Urinary bladder (tissue), 4 donors: ENCODE data around the gene ADH4. TPM values are rescaled to one million over a fixed set of nuclear protein-coding genes. Genes with fewer than 3 reads are reported as not detected.
A peak's percentile ranks its signal among the peaks of the same experiment; 100 is the strongest.
"Not testable (repeated sequence)": the region's sequence is repeated elsewhere in the genome, so short reads cannot be mapped to it uniquely, and the experiment has no call there.

Experiments used
- DNase-seq: peaks from one replicate; pipeline ENCODE4 v3.0.0-alpha.2; 2015; ENCODE audit errors: extremely low spot score
- H3K27ac ChIP-seq: one replicate; pipeline ENCODE4 v1.5.1; 2013; ENCODE audit warnings: low read depth, mild to moderate bottlenecking, moderate library complexity
- H3K36me3 ChIP-seq: one replicate; pipeline ENCODE4 v1.6.1; 2013; ENCODE audit warnings: mild to moderate bottlenecking, moderate library complexity; ENCODE audit not compliant: insufficient read depth
- H3K4me1 ChIP-seq: one replicate; pipeline ENCODE4 v1.6.1; 2013; ENCODE audit warnings: mild to moderate bottlenecking, moderate library complexity; ENCODE audit not compliant: insufficient read depth
- H3K4me3 ChIP-seq: one replicate; pipeline ENCODE4 v1.5.1; 2013; ENCODE audit warnings: low read depth, low read length
- WGBS: extraction: QIAGEN DNeasy Blood & Tissue Kit; methylation state at CpG from one replicate; pipeline ENCODE4 v1.1.7; 2013; 5-methylcytosine and 5-hydroxymethylcytosine counted together
- polyA plus RNA-seq: library from polyadenylated mRNA; stranded (reverse); fragments of 200-250 nt; gene quantifications from one replicate; pipeline ENCODE4 v1.2.3, GENCODE V29; 2013
- total RNA-seq: library from RNA; depleted of rRNA; stranded (reverse); fragments of >200 nt; gene quantifications from one replicate; pipeline ENCODE4 v1.2.3, GENCODE V29; 2014
- donor health status: healthy with polysubstance abuse.
- donor health status: healthy.

The ADH4 gene
- total and polyA plus RNA-seq, 2 donors, result 0.22 TPM; not detected in 1

DNA sequence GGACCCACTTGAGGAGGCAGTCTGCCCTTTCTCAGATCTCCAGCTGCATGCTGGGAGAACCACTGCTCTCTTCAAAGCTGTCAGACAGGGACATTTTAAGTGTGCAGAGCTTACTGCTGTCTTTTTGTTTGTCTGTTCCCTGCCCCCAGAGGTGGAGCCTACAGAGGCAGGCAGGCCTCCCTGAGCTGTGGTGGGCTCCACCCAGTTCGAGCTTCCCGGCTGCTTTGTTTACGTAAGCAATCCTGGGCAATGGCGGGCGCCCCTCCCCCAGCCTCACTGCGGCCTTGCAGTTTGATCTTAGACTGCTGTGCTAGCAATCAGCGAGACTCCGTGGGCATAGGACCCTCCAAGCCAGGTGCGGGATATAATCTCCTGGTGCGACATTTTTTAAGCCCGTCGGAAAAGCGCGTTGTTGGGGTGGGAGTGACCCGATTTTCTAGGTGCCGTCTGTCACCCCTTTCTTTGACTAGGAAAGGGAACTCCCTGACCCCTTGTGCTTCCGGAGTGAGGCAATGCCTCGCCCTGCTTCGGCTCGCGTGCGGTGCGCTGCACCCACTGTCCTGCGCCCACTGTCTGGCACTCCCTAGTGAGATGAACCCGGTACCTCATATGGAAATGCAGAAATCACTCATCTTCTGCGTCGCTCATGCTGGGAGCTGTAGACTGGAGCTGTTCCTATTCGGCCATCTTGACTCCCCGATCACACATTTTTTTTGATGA, 26.8 kb downstream of the ADH4 start:
- DNase-seq, H3K4me1 ChIP-seq, H3K27ac ChIP-seq, H3K4me3 ChIP-seq, H3K36me3 ChIP-seq: not testable (repeated sequence)
- WGBS, result 93% methylated on average over 29 of the region's 29 CpGs

DNA sequence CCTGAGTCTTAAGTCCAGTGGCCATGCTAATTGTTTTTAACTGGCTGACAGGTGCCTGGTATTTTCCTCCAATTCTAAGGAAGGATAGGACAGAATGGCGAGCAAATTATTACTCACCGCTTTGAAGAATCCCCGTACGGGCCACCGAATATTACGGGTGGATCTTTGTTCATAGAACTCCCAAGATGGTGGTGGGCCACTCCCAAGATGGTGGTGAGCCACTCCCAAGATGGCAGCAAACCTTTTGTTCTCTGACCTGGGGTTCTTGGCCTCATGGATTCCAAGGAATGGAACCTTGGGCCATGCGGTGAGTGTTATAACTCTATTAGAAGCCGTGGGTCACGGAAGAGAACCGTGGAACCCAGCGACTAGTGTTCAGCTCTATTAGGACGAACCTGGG, 34.8 kb downstream of the ADH4 start:
- not testable (repeated sequence) for DNase-seq, H3K27ac ChIP-seq, H3K36me3 ChIP-seq, H3K4me3 ChIP-seq, H3K4me1 ChIP-seq
- WGBS, result 93% methylated on average over 12 of the region's 12 CpGs

DNA sequence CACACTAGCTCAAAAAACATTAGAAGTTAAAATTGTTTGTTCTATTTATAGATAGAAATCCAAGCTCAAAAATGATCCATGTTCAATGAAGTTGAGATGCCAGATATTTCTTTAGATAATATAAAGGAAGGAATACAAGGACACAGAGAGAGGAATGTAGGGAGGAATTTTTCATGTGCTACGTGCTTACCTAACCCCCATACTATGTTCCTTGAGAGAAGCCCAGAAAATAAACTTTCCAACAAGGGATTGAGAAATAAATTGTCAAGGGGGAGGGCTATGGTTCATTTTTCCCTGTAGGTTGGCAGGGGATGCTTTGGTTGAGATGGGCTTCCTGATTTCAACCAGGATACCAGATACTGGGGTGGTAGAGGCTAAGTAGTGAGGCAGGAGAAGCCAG, 39.9 kb downstream of the ADH4 start:
- H3K36me3 ChIP-seq, result no peaks in the 10 kb centered on the region
- no peak for DNase-seq
- no peaks in the 10 kb centered on the region for H3K4me1 ChIP-seq
- H3K27ac ChIP-seq, result no peak overlapping the region
- WGBS, result 84% methylated on average over 1 of the region's 1 CpG
- no peak overlapping the region for H3K4me3 ChIP-seq

DNA sequence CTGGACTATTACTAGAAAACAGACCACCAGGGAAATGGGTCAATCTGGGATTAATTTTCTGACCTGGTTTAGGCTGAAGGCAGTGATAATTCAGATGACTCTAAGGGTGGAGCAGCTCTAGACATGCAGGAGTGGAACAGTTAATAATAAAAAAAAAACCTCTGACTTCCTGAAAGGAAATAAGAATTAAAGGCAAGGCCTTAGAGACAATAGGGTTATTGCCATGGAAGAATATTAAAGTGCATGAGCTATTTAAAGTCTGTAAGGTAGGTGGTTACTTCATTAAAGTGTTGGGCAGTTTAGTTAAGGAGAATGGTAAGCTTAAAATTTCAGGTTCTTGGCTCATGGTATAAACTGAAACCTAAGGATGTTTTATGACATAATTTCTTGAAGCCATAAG, 40.9 kb downstream of the ADH4 start:
- Histone ChIP-seq H3K36me3 (no peaks in the 10 kb centered on the region), H3K4me1 (no peaks in the 10 kb centered on the region), H3K4me3 (no peak overlapping the region), H3K27ac (no peak overlapping the region)
- DNase-seq, result no peak

DNA sequence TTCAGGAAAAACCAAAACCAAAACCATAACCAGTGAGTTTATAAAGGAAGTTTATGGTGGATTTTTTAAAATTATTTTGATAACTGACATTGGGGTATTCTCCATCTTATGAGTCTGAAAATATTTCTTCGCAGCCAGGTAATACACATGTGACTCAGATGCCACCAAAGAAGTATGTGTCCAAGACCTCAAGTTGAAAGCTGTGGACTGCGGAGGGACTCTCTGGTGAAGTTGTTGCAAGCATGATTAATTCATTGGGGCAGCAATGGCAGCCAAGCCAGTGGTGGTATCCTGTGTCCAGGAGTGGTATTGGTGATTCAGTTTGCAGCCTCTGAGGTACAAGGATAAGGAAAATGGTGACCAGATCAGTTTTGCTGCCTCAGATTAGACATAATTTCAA, 41.5 kb downstream of the ADH4 start:
- no peak for DNase-seq
- 98% methylated on average over 2 of the region's 2 CpGs for WGBS
- Histone ChIP-seq H3K4me3 (no peak overlapping the region), H3K4me1 (no peaks in the 10 kb centered on the region), H3K27ac (no peak overlapping the region), H3K36me3 (no peaks in the 10 kb centered on the region)

DNA sequence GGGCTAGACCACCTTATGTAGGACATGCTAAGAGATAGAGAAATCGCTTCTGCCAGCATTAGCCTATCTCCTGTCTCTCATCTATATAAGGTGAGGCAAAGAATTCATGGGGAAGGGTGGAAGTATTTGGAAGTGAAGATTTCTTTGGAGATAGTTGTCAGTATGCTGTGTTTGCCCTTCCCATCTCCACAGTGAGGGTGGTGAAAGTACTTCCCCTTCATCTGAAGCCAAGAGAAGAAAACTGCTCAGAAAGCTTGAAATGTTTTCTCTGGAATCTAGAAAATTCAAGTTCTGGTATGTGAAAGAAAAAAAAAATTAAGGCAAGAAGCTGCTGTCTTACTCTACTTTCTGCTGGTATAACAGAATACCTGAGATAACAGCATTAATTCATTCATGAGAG, 43.2 kb downstream of the ADH4 start:
- Histone ChIP-seq H3K4me3 (no peak overlapping the region), H3K4me1 (no peaks in the 10 kb centered on the region), H3K36me3 (no peaks in the 10 kb centered on the region), H3K27ac (no peak overlapping the region)
- WGBS, result 88% methylated on average over 1 of the region's 1 CpG
- DNase-seq, result no peak

DNA sequence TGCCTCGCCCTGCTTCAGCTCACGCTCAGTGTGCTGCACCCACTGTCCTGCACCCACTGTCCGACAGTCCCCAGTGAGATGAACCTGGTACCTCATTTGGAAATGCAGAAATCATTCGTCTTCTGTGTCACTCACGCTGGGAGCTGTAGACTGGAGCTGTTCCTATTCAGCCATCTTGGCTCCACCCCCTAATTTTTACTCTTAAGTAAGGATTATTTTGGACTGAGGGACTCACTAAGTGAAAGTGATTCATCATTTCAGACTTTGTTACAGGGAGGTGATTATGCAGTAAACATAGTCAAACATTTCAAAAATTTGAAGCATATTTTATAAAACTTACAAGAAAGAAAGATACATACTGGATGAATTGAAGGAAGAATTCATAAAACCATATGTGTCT, 44.3 kb downstream of the ADH4 start:
- not testable (repeated sequence) for H3K27ac ChIP-seq, H3K4me3 ChIP-seq, H3K4me1 ChIP-seq, H3K36me3 ChIP-seq, DNase-seq
- WGBS, result 94% methylated on average over 5 of the region's 5 CpGs

DNA sequence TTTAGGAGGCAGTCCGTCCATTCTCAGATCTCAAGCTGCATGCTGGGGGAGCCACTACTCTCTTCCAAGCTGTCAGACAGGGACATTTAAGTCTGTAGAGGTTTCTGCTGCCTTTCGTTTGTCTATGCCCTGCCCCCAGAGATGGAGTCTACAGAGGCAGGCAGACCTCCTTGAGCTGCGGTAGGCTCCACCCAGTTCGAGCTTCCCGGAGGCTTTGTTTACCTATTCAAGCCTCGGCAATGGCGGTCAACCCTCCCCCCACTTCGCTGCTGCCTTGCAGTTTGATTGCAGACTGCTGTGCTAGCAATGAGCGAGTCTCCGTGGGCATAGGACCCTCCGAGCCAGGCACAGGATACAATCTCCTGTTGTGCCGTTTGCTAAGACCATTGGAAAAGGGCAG, 44.8 kb downstream of the ADH4 start:
- no peaks in the 10 kb centered on the region for H3K36me3 ChIP-seq
- WGBS, result 93% methylated on average over 12 of the region's 12 CpGs
- DNase-seq, result no peak
- H3K4me3 ChIP-seq, result no peak overlapping the region
- H3K27ac ChIP-seq, result no peak overlapping the region
- H3K4me1 ChIP-seq, result no peaks in the 10 kb centered on the region

DNA sequence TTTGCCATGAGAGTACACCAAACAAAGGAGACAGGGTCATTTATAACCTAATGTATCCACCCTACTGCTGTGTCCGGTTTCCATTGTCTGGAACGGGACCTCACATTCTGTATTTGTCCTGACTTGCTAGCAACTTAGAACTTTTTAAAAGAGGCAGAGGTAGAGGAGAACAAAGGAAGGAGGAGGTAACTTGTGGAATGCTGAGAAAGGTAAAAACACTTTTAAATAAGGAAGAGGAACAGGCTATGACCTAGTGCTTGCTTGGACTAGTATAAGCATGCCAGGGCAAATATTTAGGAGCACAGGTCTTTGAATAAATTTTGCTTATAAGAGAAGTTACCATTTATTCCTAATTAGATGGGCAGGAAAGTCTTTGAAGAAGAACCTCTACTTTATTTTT, 52.3 kb downstream of the ADH4 start:
- H3K4me3 ChIP-seq, H3K4me1 ChIP-seq, H3K36me3 ChIP-seq, DNase-seq, H3K27ac ChIP-seq: not testable (repeated sequence)
- WGBS, result 81% methylated on average over 2 of the region's 2 CpGs

DNA sequence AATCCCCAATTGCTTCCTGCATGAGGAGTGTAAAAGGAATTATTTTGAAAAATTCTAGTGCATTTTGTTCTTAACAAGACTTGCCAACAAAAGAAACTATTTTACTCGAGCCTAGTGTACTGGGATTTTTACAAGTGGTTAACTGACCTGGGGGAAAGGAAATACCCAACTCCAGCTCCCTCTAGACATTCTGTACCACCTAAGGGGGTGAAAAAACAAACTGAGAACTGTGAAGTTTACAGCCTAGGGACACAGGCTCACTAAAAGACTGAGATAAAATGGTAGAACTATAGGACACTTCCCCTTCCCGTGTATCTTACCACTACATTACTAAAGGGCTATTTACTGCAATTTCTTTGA, 52.9 kb downstream of the ADH4 start:
- Histone ChIP-seq H3K27ac (peak overlapping the region; percentile 60), H3K4me1 (no peaks in the 10 kb centered on the region), H3K4me3 (no peak overlapping the region), H3K36me3 (no peaks in the 10 kb centered on the region)
- WGBS, result 33% methylated on average over 2 of the region's 2 CpGs
- no peak for DNase-seq

DNA sequence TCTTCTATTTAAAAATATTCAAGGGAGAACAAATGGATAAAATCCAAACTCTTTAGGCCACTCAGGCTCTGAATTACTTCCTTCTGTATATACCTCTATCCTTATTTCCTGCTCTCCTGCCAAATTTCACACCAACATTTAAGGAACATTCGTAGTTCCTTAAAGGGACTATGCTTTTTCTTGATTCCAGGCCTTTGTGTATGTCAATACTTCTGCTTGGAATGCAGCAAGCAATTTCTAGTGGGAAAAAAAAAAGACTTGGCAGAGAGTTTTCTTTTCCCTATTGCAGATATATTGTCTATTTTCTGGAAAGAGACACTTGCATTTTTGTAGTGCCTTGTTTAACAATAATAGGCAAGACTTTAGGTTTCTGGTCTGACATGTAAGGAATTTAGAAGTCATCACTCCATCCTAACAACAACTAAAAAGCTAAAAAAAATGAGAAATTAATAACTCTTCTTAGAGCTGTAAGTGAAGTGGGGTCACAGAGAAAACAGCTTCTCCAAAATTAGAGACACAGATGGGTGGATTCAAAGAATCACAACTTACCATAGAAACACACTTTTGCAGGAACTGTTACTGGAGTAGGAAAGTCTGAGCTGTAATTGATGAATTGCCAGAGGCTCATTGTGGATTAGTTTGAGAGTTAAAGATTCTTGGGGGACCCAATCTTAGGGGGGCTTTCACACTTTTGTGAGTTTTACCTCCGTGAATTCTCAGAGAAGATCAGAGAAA, 53.4 kb downstream of the ADH4 start:
- H3K4me1 ChIP-seq, result no peaks in the 10 kb centered on the region
- H3K4me3 ChIP-seq, result no peak overlapping the region
- H3K27ac ChIP-seq, result peak overlapping the region; percentile 2
- 42% methylated on average over 2 of the region's 2 CpGs for WGBS
- no peak for DNase-seq
- H3K36me3 ChIP-seq, result no peaks in the 10 kb centered on the region

DNA sequence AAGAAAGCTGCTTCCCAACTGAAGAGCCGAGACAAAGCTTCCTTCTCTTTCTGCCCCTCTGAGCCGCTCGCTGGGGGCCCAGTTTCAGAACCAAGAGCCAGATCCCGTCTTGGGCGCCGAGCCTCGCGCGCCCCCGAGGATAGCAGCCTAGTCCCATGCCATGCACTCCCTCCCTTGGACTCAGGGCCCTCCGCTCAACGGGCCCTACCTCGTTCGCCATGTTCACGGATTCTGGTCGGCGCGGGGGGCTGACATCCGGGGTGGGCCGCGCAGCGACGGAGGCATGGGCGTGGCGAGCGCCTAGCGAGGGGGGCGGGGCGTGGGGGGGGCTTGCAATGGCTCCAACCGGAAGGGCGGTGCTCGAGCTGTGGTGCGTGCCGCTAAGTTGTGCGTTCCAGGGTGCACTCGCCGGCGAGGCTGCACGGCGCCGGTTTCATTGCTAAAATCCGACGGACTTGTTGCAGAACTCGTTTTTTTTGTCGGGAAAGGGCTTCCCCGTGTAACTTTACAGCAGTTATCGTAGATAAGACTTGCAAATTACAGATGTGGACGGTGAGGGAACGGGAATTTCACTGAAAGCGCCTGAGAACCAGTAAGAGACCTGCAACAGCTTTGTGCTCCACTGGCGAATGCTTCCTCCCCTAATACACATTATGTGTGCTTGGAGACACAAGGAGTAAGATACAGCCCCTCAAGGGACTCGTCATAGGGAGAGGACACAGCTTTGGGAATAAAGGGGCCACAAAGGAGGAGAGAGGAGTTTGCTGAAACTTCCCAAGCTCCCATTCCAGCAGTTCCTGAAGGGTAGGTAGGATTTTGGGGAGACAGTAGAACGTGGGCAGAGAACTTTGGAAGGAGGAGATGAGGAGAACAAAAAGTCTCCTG, 55.4 kb downstream of the ADH4 start, which contains the start of gene ADH5:
TSS of gene ADH5 (minus strand) at position 308 of the 885 bp plus-strand sequence. CDS start at position 220, 88 bp downstream.
- peaks cover 3% of the 10 kb centered on the region for H3K36me3 ChIP-seq
- peak within 1 kb of the TSS; percentile 94 for H3K27ac ChIP-seq
- no peaks in the 10 kb centered on the region for H3K4me1 ChIP-seq
- under 1% methylated on average over 53 of the region's 53 CpGs for WGBS
- peak; percentile 72 for DNase-seq
- peak within 1 kb of the TSS; percentile 69 for H3K4me3 ChIP-seq

DNA sequence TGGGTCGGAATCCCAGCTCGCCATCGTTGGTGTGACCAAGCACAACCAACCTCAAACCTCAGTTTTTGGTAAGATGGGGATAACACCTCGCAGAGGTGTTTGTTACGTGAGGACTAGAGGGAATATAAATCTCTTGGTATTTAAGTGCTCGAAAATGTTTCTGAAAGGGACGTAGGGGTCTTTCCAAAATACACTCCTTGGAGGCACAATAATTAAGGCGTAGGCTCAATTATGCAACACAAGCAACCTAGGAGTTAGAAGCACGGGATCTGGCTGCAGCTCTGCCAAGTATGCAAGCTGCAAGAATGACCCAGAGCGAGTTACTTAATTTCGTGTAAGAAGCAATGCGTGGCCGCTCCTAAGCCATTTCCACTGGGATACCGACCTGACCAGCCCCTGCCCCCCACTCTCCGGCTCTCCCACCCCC, 56.1 kb downstream of the ADH4 start:
- H3K4me3 ChIP-seq, result peak overlapping the region; percentile 69
- peak; percentile 49 for DNase-seq
- no peak overlapping the region for H3K27ac ChIP-seq
- no peaks in the 10 kb centered on the region for H3K4me1 ChIP-seq
- 2% methylated on average over 15 of the region's 15 CpGs for WGBS
- peaks cover 3% of the 10 kb centered on the region for H3K36me3 ChIP-seq
